Upper lobe of left lung (tissue), 4 donors: ENCODE data around the gene NBAS.

ENCODE experiments used
- EP300 ChIP-seq, 4 donors: sonication (generic); formaldehyde crosslinking; IDR thresholded peaks; one replicate each; pipeline ENCODE4 v1.5.1; 2017; ENCODE audit warnings: antibody characterized with exemption in 4 of 4, control low read depth in 2 of 4
- TF ChIP-seq, protein P1 (sequence below), 6 experiments: fragments of 450-650 bp in 4 of 6; fragments of 200-600 bp in 2 of 6; sonication (generic) in 2 of 6; IDR thresholded peaks; one replicate each; pipeline ENCODE4 v1.5.1; 2016 to 2019; ENCODE audit warnings: antibody characterized with exemption in 6 of 6

GRCh38 chr2:15187702-15188101 is 373.4 kb downstream of the NBAS start:
- TF ChIP-seq, protein P1, sequence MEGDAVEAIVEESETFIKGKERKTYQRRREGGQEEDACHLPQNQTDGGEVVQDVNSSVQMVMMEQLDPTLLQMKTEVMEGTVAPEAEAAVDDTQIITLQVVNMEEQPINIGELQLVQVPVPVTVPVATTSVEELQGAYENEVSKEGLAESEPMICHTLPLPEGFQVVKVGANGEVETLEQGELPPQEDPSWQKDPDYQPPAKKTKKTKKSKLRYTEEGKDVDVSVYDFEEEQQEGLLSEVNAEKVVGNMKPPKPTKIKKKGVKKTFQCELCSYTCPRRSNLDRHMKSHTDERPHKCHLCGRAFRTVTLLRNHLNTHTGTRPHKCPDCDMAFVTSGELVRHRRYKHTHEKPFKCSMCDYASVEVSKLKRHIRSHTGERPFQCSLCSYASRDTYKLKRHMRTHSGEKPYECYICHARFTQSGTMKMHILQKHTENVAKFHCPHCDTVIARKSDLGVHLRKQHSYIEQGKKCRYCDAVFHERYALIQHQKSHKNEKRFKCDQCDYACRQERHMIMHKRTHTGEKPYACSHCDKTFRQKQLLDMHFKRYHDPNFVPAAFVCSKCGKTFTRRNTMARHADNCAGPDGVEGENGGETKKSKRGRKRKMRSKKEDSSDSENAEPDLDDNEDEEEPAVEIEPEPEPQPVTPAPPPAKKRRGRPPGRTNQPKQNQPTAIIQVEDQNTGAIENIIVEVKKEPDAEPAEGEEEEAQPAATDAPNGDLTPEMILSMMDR (IDR thresholded peaks at IDR 0.05): no peak
- no peak for TF ChIP-seq EP300 (IDR thresholded peaks at IDR 0.05)
